ENCODE data around the gene NACC1. TPM values are rescaled to one million over a fixed set of nuclear protein-coding genes. Genes with fewer than 3 reads are reported as not detected.

Gene NACC1
- total RNA-seq, 3 donors from 2014 or later (not counting 1 experiment from before 2014, with no cell fraction given): 41.2 to 48.7 (median 43.4) TPM

DNA sequence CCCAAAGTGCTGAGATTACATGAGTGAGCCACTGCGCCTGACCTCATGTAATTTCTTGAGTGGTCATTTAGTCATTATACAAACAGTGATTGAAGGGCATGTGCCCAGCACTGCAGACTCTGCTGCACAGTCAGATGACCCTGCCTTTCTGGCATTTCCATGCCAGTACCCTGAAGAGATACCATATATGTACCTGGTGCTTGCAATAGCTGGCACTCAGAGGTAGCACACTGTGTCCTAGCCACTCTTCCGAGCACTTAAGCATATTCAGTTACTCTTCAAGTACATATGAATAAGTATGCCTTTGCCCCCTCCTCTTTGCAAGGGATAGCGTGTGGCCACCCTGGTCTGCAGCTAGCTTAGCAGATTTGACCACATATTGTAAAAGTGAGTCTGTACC is 16.6 kb downstream of the NACC1 start:
- Histone ChIP-seq H3K27me3 (ENCODE audit: control insufficient read depth, insufficient read depth, low read length) (no peaks in the 10 kb centered on the region), H3K27ac (ENCODE audit: low read length) (no peak overlapping the region), H3K4me1 (ENCODE audit: control insufficient read depth, insufficient read depth, low read length) (peaks cover 20% of the 10 kb centered on the region), H3K4me3 (ENCODE audit: low read length) (no peak overlapping the region), H3K36me3 (ENCODE audit: control insufficient read depth, insufficient read depth, low read length) (peaks cover 36% of the 10 kb centered on the region), H3K9me3 (ENCODE audit: control insufficient read depth, insufficient read depth, low read length) (no peaks in the 10 kb centered on the region)
- DNase-seq (no peak), ATAC-seq (no peak)
- H3K27me3 Mint-ChIP-seq (ENCODE audit: low read depth in 2 of 2): no peaks in the 10 kb centered on the region
- no peaks in the 10 kb centered on the region for H3K9me3 Mint-ChIP-seq
- WGBS (ENCODE audit: insufficient coverage): 92% methylated on average over 3 of the region's 3 CpGs
- no peak overlapping the region for H3K4me3 Mint-ChIP-seq
- no peak for TF ChIP-seq CTCF (IDR thresholded peaks at IDR 0.05)
- H3K36me3 Mint-ChIP-seq: no peaks in the 10 kb centered on the region
- intact Hi-C loops (cut with micrococcal nuclease): no loop called here
- peaks cover 23 to 24% of the 10 kb centered on the region in 2 donors for H3K4me1 Mint-ChIP-seq
- H3K27ac Mint-ChIP-seq: no peak overlapping the region

DNA sequence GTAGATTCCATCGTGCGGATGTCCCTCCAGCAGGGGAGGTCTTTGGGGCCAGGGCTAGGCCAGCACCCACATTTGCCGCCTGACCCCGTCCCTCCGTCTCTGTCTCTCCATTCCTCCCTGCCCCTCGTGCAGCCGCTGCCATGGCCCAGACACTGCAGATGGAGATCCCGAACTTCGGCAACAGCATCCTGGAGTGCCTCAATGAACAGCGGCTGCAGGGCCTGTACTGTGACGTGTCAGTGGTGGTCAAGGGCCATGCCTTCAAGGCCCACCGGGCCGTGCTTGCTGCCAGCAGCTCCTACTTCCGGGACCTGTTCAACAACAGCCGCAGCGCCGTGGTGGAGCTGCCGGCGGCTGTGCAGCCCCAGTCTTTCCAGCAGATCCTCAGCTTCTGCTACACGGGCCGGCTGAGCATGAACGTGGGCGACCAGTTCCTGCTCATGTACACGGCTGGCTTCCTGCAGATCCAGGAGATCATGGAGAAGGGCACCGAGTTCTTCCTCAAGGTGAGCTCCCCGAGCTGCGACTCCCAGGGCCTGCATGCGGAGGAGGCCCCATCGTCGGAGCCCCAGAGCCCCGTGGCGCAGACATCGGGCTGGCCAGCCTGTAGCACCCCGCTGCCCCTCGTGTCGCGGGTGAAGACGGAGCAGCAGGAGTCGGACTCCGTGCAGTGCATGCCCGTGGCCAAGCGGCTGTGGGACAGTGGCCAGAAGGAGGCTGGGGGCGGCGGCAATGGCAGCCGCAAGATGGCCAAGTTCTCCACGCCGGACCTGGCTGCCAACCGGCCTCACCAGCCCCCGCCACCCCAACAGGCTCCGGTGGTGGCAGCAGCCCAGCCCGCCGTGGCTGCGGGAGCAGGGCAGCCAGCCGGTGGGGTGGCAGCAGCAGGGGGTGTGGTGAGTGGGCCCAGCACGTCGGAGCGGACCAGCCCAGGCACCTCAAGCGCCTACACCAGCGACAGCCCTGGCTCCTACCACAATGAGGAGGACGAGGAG is 17.3 kb downstream of the NACC1 start:
- 94% methylated on average over 60 of the region's 60 CpGs for WGBS (ENCODE audit: insufficient coverage)
- DNase-seq (no peak), ATAC-seq (no peak)
- no peaks in the 10 kb centered on the region for H3K27me3 ChIP-seq (ENCODE audit: control insufficient read depth, insufficient read depth, low read length)
- H3K36me3 ChIP-seq (ENCODE audit: control insufficient read depth, insufficient read depth, low read length): peaks cover 36% of the 10 kb centered on the region
- H3K27ac Mint-ChIP-seq: no peak overlapping the region
- H3K4me1 ChIP-seq (ENCODE audit: control insufficient read depth, insufficient read depth, low read length): peaks cover 20% of the 10 kb centered on the region
- H3K9me3 Mint-ChIP-seq: no peaks in the 10 kb centered on the region
- H3K27ac ChIP-seq (ENCODE audit: low read length): no peak overlapping the region
- H3K27me3 Mint-ChIP-seq (ENCODE audit: low read depth in 2 of 2): no peaks in the 10 kb centered on the region
- H3K36me3 Mint-ChIP-seq: no peaks in the 10 kb centered on the region
- no peaks in the 10 kb centered on the region for H3K9me3 ChIP-seq (ENCODE audit: control insufficient read depth, insufficient read depth, low read length)
- TF ChIP-seq CTCF (IDR thresholded peaks at IDR 0.05): no peak
- no peak overlapping the region for H3K4me3 ChIP-seq (ENCODE audit: low read length)
- intact Hi-C loops (cut with micrococcal nuclease): no loop called here
- H3K4me3 Mint-ChIP-seq: no peak overlapping the region
- peaks cover 23 to 24% of the 10 kb centered on the region in 2 donors for H3K4me1 Mint-ChIP-seq

GRCh38 chr19:13137290-13137794 is 19.3 kb downstream of the NACC1 start:
- H3K9me3 ChIP-seq (ENCODE audit: control insufficient read depth, insufficient read depth, low read length): no peaks in the 10 kb centered on the region
- no peak overlapping the region for H3K4me3 ChIP-seq (ENCODE audit: low read length)
- peaks cover 13 to 14% of the 10 kb centered on the region in 2 donors for H3K4me1 Mint-ChIP-seq
- ATAC-seq: no peak
- peaks cover 10% of the 10 kb centered on the region for H3K4me1 ChIP-seq (ENCODE audit: control insufficient read depth, insufficient read depth, low read length)
- no peak overlapping the region for H3K4me3 Mint-ChIP-seq
- H3K27me3 ChIP-seq (ENCODE audit: control insufficient read depth, insufficient read depth, low read length): no peaks in the 10 kb centered on the region
- WGBS (ENCODE audit: insufficient coverage): 97% methylated on average over 26 of the region's 28 CpGs
- no peak overlapping the region for H3K27ac ChIP-seq (ENCODE audit: low read length)
- no peak for TF ChIP-seq CTCF (IDR thresholded peaks at IDR 0.05)
- H3K36me3 ChIP-seq (ENCODE audit: control insufficient read depth, insufficient read depth, low read length): peaks cover 36% of the 10 kb centered on the region
- H3K27ac Mint-ChIP-seq: no peak overlapping the region
- no peaks in the 10 kb centered on the region for H3K27me3 Mint-ChIP-seq (ENCODE audit: low read depth in 2 of 2)
- no peaks in the 10 kb centered on the region for H3K9me3 Mint-ChIP-seq
- no peaks in the 10 kb centered on the region for H3K36me3 Mint-ChIP-seq
- DNase-seq: no peak
- intact Hi-C loops (cut with micrococcal nuclease): no loop called here
